CD14-positive monocyte (primary cell): ENCODE results near the gene ZDHHC7. TPM values are rescaled to one million over a fixed set of nuclear protein-coding genes. Genes with fewer than 3 reads are reported as not detected.

ENCODE experiments used
- DNase-seq, 3 donors: peaks; one replicate each; pipeline ENCODE4 v3.0.0-alpha.2; 2011 to 2022
- H2AFZ ChIP-seq: 2 replicates; pipeline ENCODE4 v1.6.0; 2012; ENCODE audit warnings: mild to moderate bottlenecking, low read depth, low read length, inconsistent platforms; ENCODE audit not compliant: insufficient read depth, poor library complexity, severe bottlenecking
- H3K27ac ChIP-seq, 2 donors: 1 replicate in 1 of 2; 2 replicates in 1 of 2; pipeline ENCODE4 v1.5.1; 2012 to 2013; ENCODE audit warnings: low read length in 2 of 2, control low read depth in 1 of 2, inconsistent platforms in 1 of 2, low read depth in 1 of 2, mild to moderate bottlenecking in 1 of 2
- H3K27me3 ChIP-seq, 2 donors: one replicate each; pipeline versions ENCODE4 v1.6.0 to v1.6.1; 2011 to 2013; ENCODE audit warnings: low read length in 2 of 2; ENCODE audit not compliant: control insufficient read depth in 2 of 2, insufficient read depth in 2 of 2
- H3K36me3 ChIP-seq, 2 donors: replicated peaks in 1 of 2; 1 replicate in 1 of 2; 2 replicates in 1 of 2; pipeline versions ENCODE4 v1.5.1 to v1.6.1; 2012 to 2013; ENCODE audit warnings: low read length in 2 of 2, control low read depth in 1 of 2, inconsistent platforms in 1 of 2, mild to moderate bottlenecking in 1 of 2; ENCODE audit not compliant: insufficient read depth in 2 of 2, control insufficient read depth in 1 of 2
- H3K4me1 ChIP-seq, 2 donors: 1 replicate in 1 of 2; 2 replicates in 1 of 2; pipeline versions ENCODE4 v1.5.1 to v1.6.1; 2012 to 2013; ENCODE audit warnings: low read length in 2 of 2, control low read depth in 1 of 2, inconsistent platforms in 1 of 2, mild to moderate bottlenecking in 1 of 2, moderate library complexity in 1 of 2; ENCODE audit not compliant: insufficient read depth in 2 of 2, control insufficient read depth in 1 of 2
- H3K4me2 ChIP-seq: replicated peaks from 2 replicates; pipeline ENCODE3; 2012; ENCODE audit warnings: low read length, moderate library complexity, mild to moderate bottlenecking; ENCODE audit not compliant: poor library complexity, severe bottlenecking; ENCODE audit errors: extremely low read depth
- H3K4me3 ChIP-seq, 3 experiments: fragments of 200-600 bp in 1 of 3; sonication (generic) in 1 of 3; replicated peaks in 1 of 3; 1 replicate in 2 of 3; 2 replicates in 1 of 3; pipeline ENCODE4 v1.5.1; 2011 to 2013; ENCODE audit warnings: low read length in 3 of 3, mild to moderate bottlenecking in 3 of 3, control low read depth in 2 of 3, low read depth in 2 of 3, inconsistent platforms in 1 of 3, moderate library complexity in 1 of 3
- H3K79me2 ChIP-seq: 2 replicates; pipeline ENCODE4 v1.6.0; 2012; ENCODE audit warnings: mild to moderate bottlenecking, control low read depth, inconsistent platforms, low read length, moderate library complexity; ENCODE audit not compliant: insufficient read depth
- H3K9ac ChIP-seq: 2 replicates; pipeline ENCODE4 v1.6.0; 2017; ENCODE audit warnings: low read length, mild to moderate bottlenecking; ENCODE audit not compliant: insufficient read depth, poor library complexity, severe bottlenecking
- H3K9me3 ChIP-seq, 2 donors: replicated peaks in 1 of 2; 1 replicate in 1 of 2; 2 replicates in 1 of 2; pipeline versions ENCODE4 v1.5.1 to v1.6.1; 2012 to 2013; ENCODE audit warnings: low read length in 2 of 2, control low read depth in 1 of 2; ENCODE audit not compliant: control insufficient read depth in 1 of 2, insufficient read depth in 1 of 2
- H4K20me1 ChIP-seq: 2 replicates; pipeline ENCODE4 v1.6.0; 2012; ENCODE audit warnings: mild to moderate bottlenecking, low read length, control low read depth, moderate library complexity; ENCODE audit not compliant: insufficient read depth
- H3K27ac Mint-ChIP-seq, 7 donors: one replicate each; pipeline ENCODE4 v1.8.0; 2020; ENCODE audit warnings: mild to moderate bottlenecking in 7 of 7, mixed read lengths in 7 of 7, moderate library complexity in 6 of 7, inconsistent platforms in 2 of 7
- H3K27me3 Mint-ChIP-seq, 3 donors: one replicate each; pipeline ENCODE4 v1.8.0; 2021 to 2022; ENCODE audit warnings: low read depth in 3 of 3, mild to moderate bottlenecking in 3 of 3, mixed read lengths in 3 of 3, moderate library complexity in 3 of 3, inconsistent platforms in 1 of 3
- H3K36me3 Mint-ChIP-seq, 2 donors: one replicate each; pipeline ENCODE4 v1.8.0; 2020; ENCODE audit warnings: mixed read lengths in 2 of 2, inconsistent platforms in 1 of 2, mild to moderate bottlenecking in 1 of 2
- H3K4me1 Mint-ChIP-seq: one replicate; pipeline ENCODE4 v1.8.0; 2020; ENCODE audit warnings: mild to moderate bottlenecking, mixed read lengths
- H3K4me3 Mint-ChIP-seq, 2 donors: one replicate each; pipeline ENCODE4 v1.8.0; 2020; ENCODE audit warnings: mild to moderate bottlenecking in 2 of 2, mixed read lengths in 2 of 2, moderate library complexity in 1 of 2
- H3K9me3 Mint-ChIP-seq, 7 donors: one replicate each; pipeline ENCODE4 v1.8.0; 2020 to 2022; ENCODE audit warnings: mixed read lengths in 7 of 7, mild to moderate bottlenecking in 6 of 7, moderate library complexity in 6 of 7, inconsistent platforms in 2 of 7
- CTCF ChIP-seq: fragments of 200-600 bp; IDR thresholded peaks from one replicate; pipeline ENCODE4 v1.8.0; 2022; ENCODE audit warnings: antibody characterized with exemption, mild to moderate bottlenecking
- WGBS: methylation state at CpG from one replicate; pipeline ENCODE4 v1.1.5; 2013; ENCODE audit warnings: missing lambda C conversion rate; ENCODE audit not compliant: insufficient coverage; 5-methylcytosine and 5-hydroxymethylcytosine counted together
- intact Hi-C, 2 donors: fragments of 100-400 bp; cut with micrococcal nuclease; formaldehyde crosslinking; loops; one replicate each; pipeline versions ENCODE4 v1.15.0 to v1.15.1; 2023
- polyA plus RNA-seq, 3 donors: library from polyadenylated mRNA; depleted of rRNA in 1 of 3; unstranded in 2 of 3; stranded (reverse) in 1 of 3; fragments of 300-500 nt in 2 of 3; fragments of >200 nt in 1 of 3; fragmentation: Illumina TruSeq in 2 of 3; gene quantifications; 1 replicate in 2 of 3; 2 replicates in 1 of 3; pipeline ENCODE4 v1.2.3, GENCODE V29; 2012 to 2021

Gene ZDHHC7
- polyA plus RNA-seq, 3 donors: 99.7 to 189 (median 129) TPM

GRCh38 chr16:84952335-84953189, 58.8 kb downstream of the ZDHHC7 start:
- H3K4me3 ChIP-seq: peak overlapping the region in 1 of 3 experiments; percentile 23
- TF ChIP-seq CTCF: peak; percentile 90
- no peaks in the 10 kb centered on the region for H3K9me3 Mint-ChIP-seq
- peaks cover 21 to 36% of the 10 kb centered on the region in 2 donors for H3K4me1 ChIP-seq
- intact Hi-C loops: loop anchor here (1.0 to 5.0 kb wide), 3 partner anchors 195 to 310 kb away; no protein-coding TSS in a partner anchor
- WGBS: 57% methylated on average over 11 of the region's 12 CpGs
- H3K27me3 ChIP-seq: peaks cover 0 to 3% of the 10 kb centered on the region in 2 donors
- H4K20me1 ChIP-seq: no peaks in the 10 kb centered on the region
- H3K9me3 ChIP-seq: no peaks in the 10 kb centered on the region
- H2AFZ ChIP-seq: peak overlapping the region; percentile 60
- peak overlapping the region in 2 of 7 donors; percentile 25 to 26 for H3K27ac Mint-ChIP-seq
- H3K27me3 Mint-ChIP-seq: peaks cover 0 to 6% (median 0%) of the 10 kb centered on the region in 3 donors
- H3K36me3 Mint-ChIP-seq: peaks cover 0 to 3% of the 10 kb centered on the region in 2 donors
- no peak overlapping the region for H3K27ac ChIP-seq
- H3K79me2 ChIP-seq: no peaks in the 10 kb centered on the region
- H3K4me1 Mint-ChIP-seq: peaks cover 33% of the 10 kb centered on the region
- H3K36me3 ChIP-seq: no peaks in the 10 kb centered on the region
- no peak overlapping the region for H3K9ac ChIP-seq
- peak overlapping the region; percentile 37 for H3K4me2 ChIP-seq
- DNase-seq: peak; percentile 76 to 84 (median 81)
- H3K4me3 Mint-ChIP-seq: peak overlapping the region; percentile 63 to 67

DNA sequence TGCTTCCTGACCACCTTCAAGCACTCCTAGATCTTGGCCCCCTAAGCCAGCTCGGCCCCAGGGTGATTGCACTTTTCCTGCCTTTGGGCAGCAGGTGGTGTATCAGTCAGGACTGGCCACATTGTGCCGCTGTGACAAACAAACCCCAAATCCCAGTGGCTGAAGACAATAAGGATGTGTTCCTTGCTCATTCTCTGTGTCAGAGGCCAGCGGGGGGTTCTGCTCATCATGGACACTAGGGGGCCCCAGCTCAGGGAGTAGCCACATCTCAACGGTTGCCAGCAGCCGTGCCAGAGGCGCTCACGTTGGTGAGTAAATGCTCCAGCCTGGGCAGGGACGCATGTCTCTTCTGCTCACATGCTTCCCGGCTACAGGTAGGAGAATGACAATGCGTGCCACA, 60.4 kb downstream of the ZDHHC7 start:
- Histone ChIP-seq H3K4me1 (peaks cover 29 to 49% of the 10 kb centered on the region in 2 donors), H3K4me3 (no peak overlapping the region), H3K36me3 (no peaks in the 10 kb centered on the region), H2AFZ (no peak overlapping the region), H3K27ac (no peak overlapping the region), H3K79me2 (no peaks in the 10 kb centered on the region), H3K4me2 (no peak overlapping the region), H3K9me3 (no peaks in the 10 kb centered on the region), H3K27me3 (peaks cover 0 to 3% of the 10 kb centered on the region in 2 donors), H3K9ac (no peak overlapping the region), H4K20me1 (no peaks in the 10 kb centered on the region)
- intact Hi-C loops: loop anchor here (5.0 kb wide), 2 partner anchors 194 to 309 kb away; no protein-coding TSS in a partner anchor
- H3K9me3 Mint-ChIP-seq: no peaks in the 10 kb centered on the region
- H3K27me3 Mint-ChIP-seq: peaks cover 0 to 3% (median 0%) of the 10 kb centered on the region in 3 donors
- H3K4me1 Mint-ChIP-seq: peaks cover 44% of the 10 kb centered on the region
- peak; percentile 59 for TF ChIP-seq CTCF
- WGBS: 79% methylated on average over 10 of the region's 10 CpGs
- peak; percentile 25 to 50 (median 35) for DNase-seq
- H3K27ac Mint-ChIP-seq: no peak overlapping the region
- H3K4me3 Mint-ChIP-seq: no peak overlapping the region
- H3K36me3 Mint-ChIP-seq: peaks cover 0 to 3% of the 10 kb centered on the region in 2 donors
